IPS DF 4.7 (cell line): ENCODE measurements around the gene IL4R.
"Not testable (repeated sequence)": the region's sequence is repeated elsewhere in the genome, so short reads cannot be mapped to it uniquely, and the experiment has no call there.

ENCODE experiments used
- DNase-seq: peaks from one replicate; pipeline ENCODE4 v3.0.0-alpha.2; 2013; ENCODE audit warnings: low spot score; ENCODE audit errors: extremely low read depth

Gene IL4R

DNA sequence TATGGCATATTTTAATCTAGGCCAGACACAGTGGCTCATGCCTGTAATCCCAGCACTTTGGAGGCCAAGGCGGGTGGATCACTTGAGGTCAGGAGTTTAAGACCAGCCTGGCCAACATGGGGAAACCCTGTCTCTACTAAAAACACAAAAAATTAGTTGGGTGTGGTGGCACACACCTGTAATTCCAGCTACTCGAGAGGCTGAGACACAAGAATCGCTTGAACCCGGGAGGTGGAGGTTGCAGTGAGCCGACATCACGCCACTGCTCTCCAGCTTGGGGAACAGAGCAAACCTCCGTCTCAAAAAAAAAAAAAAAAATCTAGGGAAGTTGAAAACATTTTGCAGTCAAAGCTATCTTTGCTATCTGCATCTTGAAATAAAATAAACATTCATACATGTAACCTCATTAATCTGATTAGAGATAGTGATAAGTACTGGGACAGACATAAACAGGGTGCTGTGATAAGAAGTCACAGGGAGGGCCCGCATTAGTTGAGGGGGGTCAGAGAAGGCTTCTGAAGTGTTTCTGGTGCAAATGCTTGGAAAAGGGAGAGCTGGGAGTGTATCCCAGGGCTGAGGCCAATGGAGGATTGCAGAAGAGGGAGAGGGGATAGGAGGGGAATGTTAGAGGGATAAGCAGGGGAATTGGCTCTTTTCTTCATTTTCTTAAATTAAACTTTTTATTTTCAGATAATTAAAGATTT lies 15.8 kb downstream of the IL4R start:
- not testable (repeated sequence) for DNase-seq

DNA sequence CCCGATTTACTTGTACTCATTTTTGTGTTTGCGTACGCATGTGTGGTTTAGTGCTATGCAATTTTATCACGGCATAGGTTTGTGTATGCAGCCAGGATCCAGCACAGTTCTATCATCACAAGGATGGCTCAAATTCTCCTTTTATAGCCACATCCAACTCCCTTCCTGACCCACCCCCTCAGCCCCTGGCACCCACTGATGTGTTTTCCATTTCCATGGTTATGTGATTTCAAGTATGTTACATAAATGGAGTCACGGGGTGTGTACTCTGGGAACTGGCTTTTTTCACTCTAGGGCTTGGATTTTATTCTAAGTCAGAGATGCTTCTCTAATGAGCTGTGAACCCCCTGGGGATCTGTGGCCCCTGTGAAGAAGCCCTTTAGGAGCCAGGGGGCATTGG lies 16.8 kb downstream of the IL4R start:
- no peak for DNase-seq

DNA sequence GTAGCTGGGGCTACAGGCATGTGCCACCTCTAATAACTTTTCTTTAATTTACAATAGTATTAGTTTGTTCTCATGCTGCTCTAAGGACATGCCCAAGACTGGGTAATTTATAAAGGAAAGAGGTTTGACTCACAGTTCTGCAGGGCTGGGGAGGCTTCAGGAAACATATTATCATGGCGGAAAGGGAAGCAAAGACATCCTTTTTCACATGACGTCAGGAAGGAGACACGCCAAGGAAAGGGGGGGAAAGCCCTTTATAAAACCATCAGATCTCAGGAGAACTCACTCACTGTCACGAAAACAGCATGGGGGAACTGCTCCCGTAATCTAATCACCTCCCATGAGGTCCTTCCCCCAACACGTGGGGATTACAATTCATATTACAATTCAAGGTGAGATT lies 18.3 kb downstream of the IL4R start:
- DNase-seq = no peak

DNA sequence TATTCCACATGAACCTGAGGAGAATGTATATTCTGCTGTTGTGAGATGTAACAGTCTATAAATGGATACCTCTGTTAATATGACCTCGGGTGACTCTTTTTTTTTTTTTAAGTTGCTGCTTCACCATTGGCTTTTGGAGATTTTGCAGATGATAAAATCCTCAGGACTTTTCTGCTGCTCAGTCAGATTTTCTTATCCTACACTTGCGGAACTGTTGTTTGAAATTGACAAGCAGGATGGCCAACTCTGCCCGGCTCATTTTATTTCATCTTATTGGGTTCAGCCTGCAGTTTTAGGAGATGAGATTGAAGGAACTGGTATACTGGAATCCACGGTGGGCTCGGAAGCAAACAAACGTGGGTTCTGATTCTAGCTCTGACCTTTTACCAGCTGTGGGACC lies 19.3 kb downstream of the IL4R start:
- no peak for DNase-seq

DNA sequence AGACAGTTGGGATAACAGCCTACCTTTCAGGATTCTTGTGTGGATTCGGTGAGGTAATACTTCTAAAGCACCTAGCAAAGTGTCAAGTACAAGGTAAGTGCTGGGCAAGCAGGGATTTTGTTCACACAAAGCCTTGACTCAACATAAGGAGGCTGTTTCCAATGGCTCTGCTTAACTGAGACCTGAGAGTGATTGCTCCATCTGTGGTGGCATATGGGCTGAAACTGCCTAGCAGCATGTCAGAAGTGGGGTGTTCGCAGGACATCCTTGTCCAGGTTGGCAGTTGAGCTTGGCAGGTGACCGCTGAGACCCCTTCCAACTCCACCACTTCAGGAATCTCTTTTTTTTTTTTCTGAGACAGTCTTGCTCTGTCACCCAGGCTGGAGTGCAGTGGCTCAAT lies 19.8 kb downstream of the IL4R start:
- no peak for DNase-seq

DNA sequence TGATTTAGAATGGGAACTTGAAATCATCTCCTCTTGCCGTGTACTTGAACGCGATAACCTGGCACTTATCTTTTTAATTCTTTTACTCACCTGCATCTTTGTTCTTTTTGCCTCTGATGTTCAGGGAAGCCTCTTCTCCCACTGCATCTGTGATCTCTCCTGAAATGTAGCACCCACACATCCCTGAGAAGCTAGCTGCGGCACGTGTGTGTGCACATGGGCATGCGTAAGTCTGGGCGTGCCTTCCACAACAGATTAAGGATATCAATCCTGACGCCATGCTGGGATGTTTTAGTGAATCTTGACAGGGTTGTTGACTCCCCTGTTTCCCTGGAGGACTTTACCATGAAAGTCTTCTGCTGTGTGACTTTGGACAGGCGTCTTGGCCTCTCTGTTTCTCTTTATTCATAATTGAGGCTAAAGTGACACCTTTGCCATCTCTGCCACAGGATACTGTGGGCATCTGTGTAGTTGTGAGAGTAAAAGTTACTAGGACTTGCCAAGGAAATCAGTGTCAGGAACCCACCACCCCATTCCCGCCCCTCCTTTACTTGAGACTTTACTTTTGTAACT lies 20.5 kb downstream of the IL4R start:
- DNase-seq = no peak

DNA sequence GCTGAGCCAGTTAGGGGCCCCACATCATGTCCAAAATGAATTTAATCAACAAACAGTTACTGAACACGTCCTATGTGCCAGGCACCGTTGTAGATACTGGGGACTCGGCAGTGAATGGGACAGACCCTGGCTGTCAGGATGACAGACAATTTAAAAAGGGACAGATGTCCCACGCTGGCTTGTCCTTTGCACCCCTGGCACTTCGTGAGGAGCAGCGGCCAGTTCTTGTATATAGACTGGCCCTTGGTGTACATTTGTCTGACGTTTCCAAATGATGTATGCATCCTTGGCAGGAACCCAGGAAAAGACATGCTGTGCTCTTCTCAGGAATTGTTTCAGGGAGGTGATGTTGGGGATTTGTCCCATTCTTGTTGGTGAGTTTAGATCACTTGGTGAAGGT lies 21.1 kb downstream of the IL4R start:
- no peak for DNase-seq

DNA sequence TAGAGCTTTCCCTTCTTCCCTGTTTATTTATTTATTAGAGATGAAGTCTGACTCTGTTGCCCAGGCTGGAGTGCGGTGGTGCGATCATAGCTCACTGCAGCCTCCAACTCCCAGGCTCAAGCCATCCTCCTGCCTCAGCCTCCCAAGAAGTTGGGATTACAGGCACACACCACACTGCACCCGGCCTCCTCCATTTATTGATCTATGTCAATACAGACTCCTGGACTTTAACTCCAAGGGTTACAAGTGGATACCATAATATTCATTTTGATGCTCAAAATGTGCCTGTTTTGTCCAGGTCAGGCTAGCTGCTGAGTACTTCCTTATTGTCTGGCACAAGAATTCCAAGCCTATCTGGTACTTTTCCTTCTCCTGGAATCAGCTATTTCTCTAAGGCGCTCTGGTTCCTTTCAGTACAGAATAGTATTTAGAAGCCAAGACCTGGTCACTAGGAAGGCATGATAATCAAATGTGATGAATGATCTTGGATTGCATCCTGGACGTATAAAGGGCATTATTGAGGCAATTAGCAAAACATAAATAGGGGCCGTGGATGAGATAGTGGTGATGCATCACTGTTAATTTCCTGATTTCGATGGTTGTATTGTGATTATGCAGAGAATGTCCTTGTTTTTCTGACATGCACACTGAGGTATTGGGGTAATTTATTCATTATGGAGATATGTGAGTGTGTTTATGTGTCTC lies 21.7 kb downstream of the IL4R start:
- no peak for DNase-seq

DNA sequence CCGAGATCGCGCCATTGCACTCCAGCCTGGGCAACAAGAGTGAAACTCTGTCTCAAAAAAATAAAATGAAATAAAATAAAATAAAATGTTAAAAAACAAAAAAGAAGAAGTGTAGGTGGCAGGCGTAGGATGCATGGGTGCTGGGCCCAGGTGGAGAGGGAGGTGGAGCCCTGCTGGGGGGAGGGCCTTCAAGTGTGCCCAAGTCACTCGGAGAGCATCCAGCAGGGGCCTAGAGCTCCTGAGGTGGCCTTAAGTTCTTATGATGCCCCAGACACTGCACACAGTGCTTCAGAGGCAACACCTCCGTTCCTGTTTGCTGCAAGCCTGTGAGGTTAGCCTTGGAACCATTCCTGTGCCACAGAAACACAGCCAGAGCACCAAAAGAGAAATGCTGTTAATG lies 23.2 kb downstream of the IL4R start:
- DNase-seq = no peak

DNA sequence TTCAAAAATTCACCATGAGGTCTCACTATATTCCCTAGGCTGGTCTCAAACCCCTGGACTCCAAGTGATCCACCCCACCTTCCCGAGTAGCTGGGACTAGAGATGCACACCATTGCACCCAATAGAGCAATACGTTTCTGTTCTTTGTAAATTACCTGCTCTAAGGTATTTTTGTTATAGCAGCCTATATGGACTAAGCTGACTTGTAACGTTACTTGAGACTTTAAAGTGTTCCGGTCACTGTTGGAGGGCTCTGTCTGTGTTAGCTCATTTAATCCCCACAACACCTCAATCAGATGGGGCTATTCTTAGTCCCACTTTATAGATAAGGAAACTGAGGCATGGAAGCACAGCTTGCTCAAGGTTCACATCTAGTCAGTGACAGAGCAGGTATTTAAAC lies 25.4 kb downstream of the IL4R start:
- DNase-seq = no peak

DNA sequence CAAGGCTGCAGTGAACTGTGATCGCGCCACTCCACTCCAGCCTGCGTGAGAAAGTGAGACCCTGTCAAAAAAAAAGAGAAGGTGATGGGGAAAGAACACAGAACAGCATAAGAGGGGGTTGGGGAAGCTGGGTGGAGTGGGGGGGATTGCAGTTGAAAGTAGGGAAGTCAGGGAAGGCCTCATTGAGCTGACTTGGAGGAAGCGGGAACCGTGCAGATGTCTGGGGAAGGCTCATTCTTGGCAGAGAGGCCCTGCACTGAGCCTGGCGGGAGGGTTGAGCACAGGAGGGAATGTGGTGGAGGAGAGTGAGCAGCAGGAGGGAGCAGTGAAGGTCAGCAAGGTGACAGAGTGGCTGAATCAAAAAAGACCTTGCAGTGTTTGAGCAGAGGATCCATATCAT lies 26.9 kb downstream of the IL4R start:
- DNase-seq = no peak

DNA sequence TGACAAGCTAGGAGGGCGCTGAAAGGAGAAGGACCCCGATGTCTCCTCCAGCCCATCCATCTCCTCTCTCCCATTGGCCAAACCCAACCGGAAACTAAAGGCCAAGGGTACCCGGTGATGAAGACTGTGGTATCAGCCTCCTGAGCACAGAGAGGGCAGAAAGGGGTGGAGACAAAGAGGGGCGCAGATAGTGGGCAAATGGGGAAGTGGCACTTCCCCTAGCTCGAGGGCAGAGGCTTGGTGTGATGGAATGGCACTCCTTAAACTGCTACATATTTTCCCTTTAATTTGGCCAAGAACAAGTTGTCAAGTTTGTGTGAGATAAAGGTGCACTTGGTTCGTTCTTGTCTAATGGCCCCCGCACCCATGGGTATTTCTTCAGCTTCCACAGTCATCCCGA lies 27.8 kb downstream of the IL4R start:
- DNase-seq = no peak

DNA sequence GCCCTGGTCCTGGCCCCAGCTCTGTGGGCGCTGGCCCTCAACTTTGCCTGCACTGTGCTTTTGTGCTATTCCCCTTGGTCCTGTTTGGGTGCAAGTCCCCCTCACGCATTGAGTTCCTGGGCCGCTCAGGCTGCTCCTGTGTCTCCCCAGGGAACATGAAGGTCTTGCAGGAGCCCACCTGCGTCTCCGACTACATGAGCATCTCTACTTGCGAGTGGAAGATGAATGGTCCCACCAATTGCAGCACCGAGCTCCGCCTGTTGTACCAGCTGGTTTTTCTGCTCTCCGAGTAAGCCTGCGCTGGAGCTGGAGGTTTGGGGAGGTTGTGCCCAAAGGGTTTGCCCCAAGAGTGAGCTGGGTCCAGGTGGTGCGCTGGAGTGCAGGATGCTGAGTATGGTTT lies 28.2 kb downstream of the IL4R start:
- DNase-seq = no peak

DNA sequence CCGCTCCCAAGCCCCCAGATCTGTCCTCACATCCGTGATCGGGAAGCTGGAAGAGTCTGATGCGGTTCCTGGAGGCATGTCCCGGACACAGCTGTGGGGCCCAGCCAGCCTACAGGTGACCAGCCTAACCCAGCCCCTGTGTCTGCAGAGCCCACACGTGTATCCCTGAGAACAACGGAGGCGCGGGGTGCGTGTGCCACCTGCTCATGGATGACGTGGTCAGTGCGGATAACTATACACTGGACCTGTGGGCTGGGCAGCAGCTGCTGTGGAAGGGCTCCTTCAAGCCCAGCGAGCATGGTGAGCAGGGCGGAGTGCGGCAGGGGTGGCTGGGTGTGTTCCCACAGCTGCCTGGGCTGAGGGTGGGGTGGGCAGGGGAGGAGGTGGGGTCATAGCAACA lies 30.9 kb downstream of the IL4R start:
- no peak for DNase-seq

DNA sequence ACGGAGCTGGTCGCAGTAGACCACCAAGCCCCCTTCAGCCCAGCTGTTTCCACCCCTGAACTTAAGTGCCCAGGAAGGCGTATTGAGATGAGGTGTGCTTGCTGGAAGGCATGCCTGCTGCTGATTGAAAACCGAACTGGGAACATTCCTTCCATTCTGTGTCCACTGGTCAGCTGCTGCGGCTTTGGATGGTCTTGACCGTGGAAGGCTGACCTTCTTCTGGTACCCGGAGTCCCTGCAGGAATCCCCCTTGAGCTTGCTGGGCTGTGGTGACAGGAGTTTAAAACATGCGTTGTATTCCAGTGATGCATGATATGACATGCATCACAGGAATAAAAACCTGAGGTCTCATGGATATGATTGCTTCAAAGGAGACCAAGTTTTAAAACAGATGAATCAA lies 31.4 kb downstream of the IL4R start:
- DNase-seq = no peak

DNA sequence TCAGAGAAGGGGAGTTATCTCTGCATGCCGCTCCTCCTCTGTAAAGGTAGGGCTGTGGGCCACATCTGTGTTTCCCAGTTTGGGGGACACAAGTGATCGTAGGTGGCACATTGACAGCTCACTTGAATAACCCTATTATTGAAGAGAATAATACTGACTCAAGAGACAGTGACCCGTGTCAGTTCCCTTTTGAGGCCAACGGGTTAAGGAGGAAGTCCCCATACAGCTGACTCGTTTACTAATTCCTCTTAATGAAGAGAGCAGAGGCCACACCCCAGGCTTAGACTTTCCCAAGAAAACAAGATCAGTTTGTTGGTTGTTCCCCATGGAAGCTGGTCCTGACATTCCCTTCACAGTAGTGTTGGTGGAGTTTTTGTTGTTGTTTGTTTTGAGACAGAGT lies 33.0 kb downstream of the IL4R start:
- no peak for DNase-seq

DNA sequence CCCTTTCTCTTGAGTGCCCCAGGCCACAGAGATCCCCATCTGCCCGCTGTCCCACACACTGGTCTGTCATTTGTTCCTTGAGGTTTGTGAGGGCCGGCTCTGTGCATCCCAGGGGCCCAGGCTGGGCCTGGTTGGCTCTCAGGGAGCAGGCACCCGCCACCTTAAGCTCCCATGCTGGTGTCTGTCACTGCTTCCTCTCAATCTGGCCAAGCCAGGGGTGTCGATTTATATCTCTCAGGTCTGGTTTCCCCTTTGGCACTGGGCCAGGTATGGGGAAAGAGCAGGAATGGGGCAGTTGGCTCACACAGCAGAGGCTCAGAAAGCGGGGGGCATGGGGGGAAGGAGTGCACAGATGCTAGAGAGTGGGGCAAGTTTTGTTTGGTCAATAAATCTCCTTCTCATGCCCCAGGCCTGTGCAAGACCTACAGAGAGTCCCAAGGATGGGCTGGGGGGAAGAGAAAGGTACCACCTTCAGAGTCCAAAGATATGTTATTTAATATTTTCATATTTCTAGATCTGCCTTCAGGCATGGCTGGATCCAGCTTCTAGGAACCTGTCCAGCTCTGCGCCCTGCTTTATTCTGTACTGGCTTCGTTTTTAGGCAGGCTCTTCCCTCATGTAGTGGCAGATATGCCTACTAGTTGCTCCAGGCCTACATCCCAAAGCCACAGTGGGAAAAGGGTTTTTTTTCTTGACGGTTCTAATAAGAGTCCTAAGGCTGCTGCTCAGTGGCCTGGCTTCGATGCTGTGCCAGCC lies 34.3 kb downstream of the IL4R start:
- no peak for DNase-seq

DNA sequence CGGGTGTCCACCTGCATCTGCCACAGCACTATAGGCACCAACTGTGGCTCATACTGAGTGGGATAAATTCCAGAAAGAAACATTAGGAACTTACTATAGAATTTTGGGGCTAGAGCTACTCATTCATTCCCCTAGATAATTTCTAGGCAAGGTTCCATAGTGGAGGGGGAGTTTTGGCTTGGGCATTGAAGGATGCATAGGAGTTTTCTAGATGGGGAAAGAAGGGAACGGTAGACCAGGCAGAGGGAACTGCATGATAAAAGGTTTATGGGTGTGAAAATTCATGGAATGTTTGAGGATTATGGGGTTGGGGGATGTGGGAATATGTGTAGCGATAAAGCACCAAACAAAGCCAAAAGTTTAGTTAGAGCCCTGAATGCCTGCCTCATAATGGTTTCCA lies 35.5 kb downstream of the IL4R start:
- no peak for DNase-seq

DNA sequence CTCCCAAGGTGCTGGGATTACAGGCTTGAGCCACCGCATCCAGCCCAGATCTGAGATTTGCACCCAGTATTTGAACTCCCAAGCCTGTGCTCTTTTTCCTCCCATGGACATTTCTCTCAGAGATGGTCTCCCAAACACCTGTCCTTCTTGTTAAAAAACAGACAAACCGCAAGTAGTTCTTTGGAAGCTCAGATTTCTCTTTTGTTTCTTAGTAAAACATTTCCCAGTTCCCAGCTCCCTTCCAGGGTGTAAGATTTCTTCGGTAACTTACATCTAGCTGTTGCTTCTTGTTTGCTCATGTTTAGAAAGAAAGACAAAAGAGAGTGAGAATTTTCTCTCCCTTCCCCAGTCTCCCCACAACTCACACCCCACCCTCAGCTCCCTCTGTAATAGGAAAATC lies 36.2 kb downstream of the IL4R start:
- no peak for DNase-seq

DNA sequence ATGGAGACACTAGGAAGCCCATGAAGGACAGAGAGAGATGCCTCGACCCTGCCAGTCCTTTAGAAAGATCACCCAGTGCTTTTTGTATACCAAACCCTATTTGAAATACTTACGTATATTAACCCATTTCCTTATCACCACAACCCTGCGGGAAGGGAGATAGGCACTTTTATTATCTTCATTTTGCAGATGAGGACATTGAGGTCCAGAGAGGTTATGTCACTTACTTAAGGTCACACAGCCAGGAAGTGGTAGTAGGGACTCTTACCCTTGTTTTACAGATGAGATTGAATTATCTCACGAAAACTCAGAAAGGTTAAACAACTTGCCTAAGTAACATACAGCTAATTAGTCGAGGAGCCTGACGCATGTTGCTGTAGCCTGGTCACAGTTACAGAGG lies 38.2 kb downstream of the IL4R start:
- DNase-seq = no peak

DNA sequence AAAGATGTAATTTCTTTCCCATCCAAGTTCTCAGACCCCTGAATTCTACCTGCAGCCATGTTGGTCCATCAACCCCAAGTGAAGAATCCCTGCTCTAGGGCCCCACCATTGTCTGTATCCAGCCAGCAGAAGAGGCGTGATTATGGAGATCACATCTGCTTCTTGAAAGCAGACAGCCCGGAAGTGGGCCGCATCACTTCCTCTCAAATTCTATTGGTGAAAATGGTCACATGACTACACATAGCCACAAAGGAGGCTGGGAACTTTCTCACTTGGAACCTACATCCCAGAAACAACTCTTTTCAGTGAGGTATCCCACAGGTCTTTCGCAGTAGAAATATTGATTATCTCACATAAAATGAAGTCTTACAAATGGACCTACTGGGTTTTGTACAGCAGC lies 40.1 kb downstream of the IL4R start:
- DNase-seq = no peak

DNA sequence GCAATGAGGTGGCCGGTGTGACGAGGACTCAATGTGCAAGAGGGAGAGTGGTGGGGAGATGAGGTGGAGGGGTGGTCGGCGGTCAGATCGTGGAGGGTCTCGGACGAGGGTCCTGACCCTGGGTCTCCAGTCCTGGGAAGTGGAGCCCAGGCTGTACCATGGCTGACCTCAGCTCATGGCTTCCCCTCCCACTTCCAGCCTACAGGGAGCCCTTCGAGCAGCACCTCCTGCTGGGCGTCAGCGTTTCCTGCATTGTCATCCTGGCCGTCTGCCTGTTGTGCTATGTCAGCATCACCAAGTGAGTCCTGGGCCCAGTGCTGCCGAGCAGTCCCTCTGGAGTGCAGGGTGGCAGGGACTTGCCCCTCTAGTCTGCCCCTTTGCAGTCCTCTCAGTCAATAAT lies 41.8 kb downstream of the IL4R start:
- DNase-seq = no peak
